Muscle layer of colon (tissue), 2 donors: ENCODE data around the gene AJM1.
"Not testable (repeated sequence)": the region's sequence is repeated elsewhere in the genome, so short reads cannot be mapped to it uniquely, and the experiment has no call there.

Experiments
- H3K27ac ChIP-seq: one replicate; pipeline ENCODE4 v1.7.0; 2013; ENCODE audit warnings: low read depth, mild to moderate bottlenecking, low read length, moderate library complexity
- H3K27me3 ChIP-seq, 2 donors: one replicate each; pipeline ENCODE4 v1.7.0; 2013; ENCODE audit warnings: low read length in 2 of 2, mild to moderate bottlenecking in 2 of 2; ENCODE audit not compliant: insufficient read depth in 2 of 2, control insufficient read depth in 1 of 2
- H3K36me3 ChIP-seq: one replicate; pipeline ENCODE4 v1.7.0; 2013; ENCODE audit warnings: mild to moderate bottlenecking, low read length; ENCODE audit not compliant: insufficient read depth
- H3K4me1 ChIP-seq: one replicate; pipeline ENCODE4 v1.7.0; 2013; ENCODE audit warnings: mild to moderate bottlenecking, low read length; ENCODE audit not compliant: insufficient read depth
- H3K4me3 ChIP-seq, 2 donors: one replicate each; pipeline ENCODE4 v1.7.0; 2013; ENCODE audit warnings: low read length in 2 of 2, low read depth in 1 of 2, mild to moderate bottlenecking in 1 of 2, moderate library complexity in 1 of 2
- H3K9ac ChIP-seq: one replicate; pipeline ENCODE4 v1.7.0; 2013; ENCODE audit warnings: low read length
- H3K9me3 ChIP-seq: one replicate; pipeline ENCODE4 v1.7.0; 2013; ENCODE audit warnings: mild to moderate bottlenecking, low read length
- donor health status: abdominal sarcoma.
- donor health status: Adenocarcinoma of cecum.

The AJM1 gene

DNA sequence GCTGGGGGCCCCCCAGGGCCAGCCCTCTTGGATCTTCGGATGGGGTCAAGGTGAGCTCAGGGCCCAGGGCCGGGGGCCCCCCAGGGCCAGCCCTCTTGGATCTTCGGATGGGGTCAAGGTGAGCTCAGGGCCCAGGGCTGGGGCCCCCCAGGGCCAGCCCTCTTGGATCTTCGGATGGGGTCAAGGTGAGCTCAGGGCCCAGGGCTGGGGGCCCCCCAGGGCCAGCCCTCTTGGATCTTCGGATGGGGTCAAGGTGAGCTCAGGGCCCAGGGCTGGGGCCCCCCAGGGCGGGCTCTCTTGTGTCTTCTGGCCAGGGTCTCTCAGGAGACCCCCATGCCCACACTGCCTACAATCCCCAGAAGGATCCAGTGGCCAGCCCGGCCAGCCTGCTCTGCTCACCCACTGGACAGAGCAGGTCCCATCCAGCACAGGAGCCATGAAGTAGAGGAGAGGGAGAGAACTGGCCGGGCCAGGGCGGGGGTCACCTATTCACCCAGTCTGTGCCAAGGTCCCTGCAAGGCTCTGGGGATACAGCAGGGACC is 39.2 kb upstream of the AJM1 start:
- H3K27ac ChIP-seq, H3K9me3 ChIP-seq, H3K4me3 ChIP-seq, H3K9ac ChIP-seq, H3K36me3 ChIP-seq: not testable (repeated sequence)
- Histone ChIP-seq H3K4me1 (peaks cover 23% of the 10 kb centered on the region), H3K27me3 (peaks cover 35 to 42% of the 10 kb centered on the region in 2 donors)

DNA sequence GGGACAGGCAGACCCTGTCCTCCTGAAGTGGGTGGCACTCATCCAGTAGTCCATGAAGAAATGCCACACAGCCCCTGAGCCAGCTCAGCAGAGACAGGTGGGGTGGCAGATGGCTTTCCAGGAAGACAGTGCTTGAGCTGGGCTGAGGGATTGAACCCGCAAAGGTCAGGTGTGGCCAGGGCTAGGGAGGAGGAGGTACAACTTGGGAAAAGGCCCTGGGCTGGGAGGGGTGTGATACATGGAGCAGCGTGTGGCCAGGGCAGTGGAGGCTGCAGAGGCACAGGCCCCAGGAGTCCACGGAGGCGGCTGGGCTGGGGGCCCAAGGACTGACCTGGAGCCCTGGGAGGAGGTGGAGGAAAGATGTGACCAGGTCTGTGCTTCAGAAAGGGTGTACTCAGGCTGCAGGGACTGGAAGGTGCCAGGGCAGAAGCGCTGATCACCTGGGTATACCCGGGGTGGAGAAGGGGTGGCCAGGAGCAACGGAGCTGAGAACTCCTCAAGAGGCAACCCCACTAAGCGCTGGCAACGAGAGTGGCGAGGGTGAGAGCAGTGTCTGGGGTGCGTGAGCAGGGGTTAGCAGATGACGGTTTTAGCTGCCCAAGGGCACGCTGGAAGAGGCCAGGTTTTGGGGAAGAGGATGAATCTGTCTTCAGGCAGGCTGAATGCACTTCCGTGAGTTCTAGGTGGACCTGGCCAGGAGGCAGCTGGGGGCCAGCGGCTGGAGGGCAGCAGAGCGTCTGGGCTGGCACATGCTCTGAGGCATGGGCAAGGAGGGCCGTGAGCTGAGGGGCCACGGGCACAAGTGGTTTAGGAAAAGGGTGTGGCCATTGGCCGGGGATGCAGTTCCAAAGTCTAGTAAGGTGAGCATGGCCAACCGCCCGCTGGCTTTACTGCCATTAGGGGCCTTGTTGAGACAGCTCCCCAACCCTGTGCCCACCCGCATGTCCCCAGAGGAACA is 38.4 kb upstream of the AJM1 start:
- no peak overlapping the region for H3K27ac ChIP-seq
- peaks cover 29 to 37% of the 10 kb centered on the region in 2 donors for H3K27me3 ChIP-seq
- no peak overlapping the region for H3K4me3 ChIP-seq
- peaks cover 26% of the 10 kb centered on the region for H3K4me1 ChIP-seq
- H3K9me3 ChIP-seq = no peaks in the 10 kb centered on the region
- H3K9ac ChIP-seq = no peak overlapping the region
- no peaks in the 10 kb centered on the region for H3K36me3 ChIP-seq

DNA sequence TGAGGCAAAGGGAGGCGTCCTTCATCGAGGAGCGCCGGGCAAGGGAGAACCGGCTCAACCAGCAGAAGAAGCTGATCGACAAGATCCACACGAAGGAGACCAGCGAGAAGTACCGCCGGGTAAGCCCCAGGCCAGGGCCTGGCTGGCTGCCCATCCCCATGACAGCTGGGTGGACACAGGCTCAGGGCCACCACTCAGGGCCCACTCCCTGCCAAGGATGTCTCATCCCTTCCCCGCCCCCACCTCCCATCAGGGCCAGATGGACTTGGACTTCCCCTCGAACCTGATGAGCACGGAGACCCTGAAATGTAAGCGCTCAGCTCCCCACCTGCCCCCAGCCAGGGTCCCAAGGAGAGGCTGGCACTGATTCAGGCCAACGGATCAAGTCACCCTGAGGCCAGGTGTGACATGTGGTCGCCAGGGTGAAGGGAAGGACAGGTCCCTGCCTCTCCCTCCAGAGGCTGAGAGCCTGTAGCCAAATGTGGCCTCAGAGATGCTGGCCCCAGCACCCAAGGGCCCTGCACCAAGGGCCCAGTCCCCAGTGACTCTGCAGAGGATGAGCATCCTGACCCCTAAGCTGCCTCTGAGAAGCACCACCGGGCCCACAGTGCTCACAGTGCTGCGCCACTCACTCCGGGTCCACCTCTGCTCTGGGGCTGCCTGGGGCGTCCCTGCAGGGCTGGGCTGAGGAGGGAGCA is 37.6 kb upstream of the AJM1 start:
- H3K4me1 ChIP-seq = peaks cover 32% of the 10 kb centered on the region
- no peak overlapping the region for H3K27ac ChIP-seq
- no peak overlapping the region for H3K9ac ChIP-seq
- H3K4me3 ChIP-seq = no peak overlapping the region
- no peaks in the 10 kb centered on the region for H3K9me3 ChIP-seq
- H3K27me3 ChIP-seq = peaks cover 21 to 28% of the 10 kb centered on the region in 2 donors
- peaks cover 3% of the 10 kb centered on the region for H3K36me3 ChIP-seq

DNA sequence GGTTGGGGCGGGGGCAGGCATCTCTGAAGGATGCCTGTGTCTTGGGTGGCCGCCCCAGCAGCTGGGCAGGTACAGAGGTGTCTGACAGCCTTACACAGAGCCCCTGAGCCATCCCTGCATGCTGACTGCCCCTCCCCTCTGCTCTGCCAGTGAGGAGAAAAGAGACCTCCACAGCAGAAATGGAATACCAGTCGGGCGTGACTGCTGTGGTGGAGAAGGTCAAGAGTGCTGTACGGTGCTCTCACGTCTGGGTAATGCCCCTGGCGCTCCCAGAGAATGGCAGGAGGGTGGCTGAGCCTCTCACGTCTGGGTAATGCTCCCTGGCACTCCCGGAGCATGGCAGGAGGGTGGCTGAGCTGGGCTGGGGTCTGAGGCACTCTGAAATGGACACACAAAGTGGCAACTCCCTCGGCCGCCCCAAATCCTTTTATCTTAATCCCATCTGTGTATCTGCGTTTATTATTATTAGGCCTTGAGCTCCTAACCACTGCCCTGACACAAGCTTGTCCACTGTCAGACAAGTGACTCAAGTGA is 37.0 kb upstream of the AJM1 start:
- H3K27ac ChIP-seq = no peak overlapping the region
- H3K27me3 ChIP-seq = peaks cover 18 to 25% of the 10 kb centered on the region in 2 donors
- H3K9ac ChIP-seq = no peak overlapping the region
- H3K9me3 ChIP-seq = no peaks in the 10 kb centered on the region
- H3K36me3 ChIP-seq = peaks cover 4% of the 10 kb centered on the region
- H3K4me1 ChIP-seq = peaks cover 34% of the 10 kb centered on the region
- no peak overlapping the region for H3K4me3 ChIP-seq

DNA sequence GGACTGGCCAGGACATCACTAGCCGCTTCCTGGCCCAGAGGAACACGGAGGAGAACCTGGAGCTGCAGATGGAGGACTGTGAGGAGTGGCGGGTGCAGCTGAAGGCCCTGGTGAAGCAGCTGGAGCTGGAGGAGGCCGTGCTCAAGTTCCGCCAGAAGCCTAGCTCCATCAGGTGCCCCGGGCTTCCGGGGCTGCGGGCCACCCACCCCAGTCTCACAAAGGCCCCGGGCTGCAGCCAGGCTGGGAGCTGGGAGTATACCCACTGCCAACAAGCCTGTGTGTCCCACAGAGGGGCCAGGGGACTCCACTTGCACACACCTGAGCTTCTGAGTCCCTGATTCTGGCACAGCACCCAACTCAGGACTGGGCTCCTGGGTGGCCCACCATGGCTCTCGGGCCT is 36.2 kb upstream of the AJM1 start:
- peaks cover 12 to 17% of the 10 kb centered on the region in 2 donors for H3K27me3 ChIP-seq
- H3K9ac ChIP-seq = no peak overlapping the region
- peaks cover 36% of the 10 kb centered on the region for H3K4me1 ChIP-seq
- H3K4me3 ChIP-seq = no peak overlapping the region
- H3K9me3 ChIP-seq = no peaks in the 10 kb centered on the region
- H3K36me3 ChIP-seq = peaks cover 4% of the 10 kb centered on the region
- H3K27ac ChIP-seq = no peak overlapping the region

DNA sequence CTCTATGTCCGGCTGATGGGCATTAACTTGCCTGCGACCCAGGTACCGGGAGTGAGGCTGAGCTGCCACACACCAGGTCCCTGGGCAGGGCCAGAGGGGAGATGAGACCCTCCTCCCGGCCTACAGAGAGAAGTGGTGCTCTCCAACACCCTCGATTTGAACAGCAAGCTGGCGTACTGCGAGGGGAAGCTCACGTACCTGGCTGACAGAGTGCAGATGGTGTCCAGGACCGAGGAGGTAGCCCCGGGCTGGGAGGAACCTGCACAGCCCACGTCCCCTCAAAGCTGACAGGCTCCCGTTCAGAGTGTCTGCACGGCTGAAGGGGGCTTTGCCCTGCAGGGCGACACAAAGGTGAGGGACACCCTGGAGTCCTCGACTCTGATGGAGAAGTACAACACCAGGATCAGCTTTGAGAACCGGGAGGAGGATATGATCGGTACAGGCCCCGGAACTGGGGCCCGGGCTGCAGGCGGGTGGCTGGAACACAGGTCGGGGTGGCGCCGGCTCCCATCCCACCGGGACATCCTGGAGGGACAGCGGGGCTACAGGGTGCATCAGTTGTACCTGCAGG is 35.6 kb upstream of the AJM1 start:
- Histone ChIP-seq H3K9ac (peak overlapping the region; percentile 72), H3K27me3 (peaks cover 8 to 10% of the 10 kb centered on the region in 2 donors), H3K4me3 (peak overlapping the region; percentile 64 to 66), H3K4me1 (peaks cover 36% of the 10 kb centered on the region), H3K36me3 (peaks cover 4% of the 10 kb centered on the region), H3K9me3 (no peaks in the 10 kb centered on the region), H3K27ac (peak overlapping the region; percentile 82)

DNA sequence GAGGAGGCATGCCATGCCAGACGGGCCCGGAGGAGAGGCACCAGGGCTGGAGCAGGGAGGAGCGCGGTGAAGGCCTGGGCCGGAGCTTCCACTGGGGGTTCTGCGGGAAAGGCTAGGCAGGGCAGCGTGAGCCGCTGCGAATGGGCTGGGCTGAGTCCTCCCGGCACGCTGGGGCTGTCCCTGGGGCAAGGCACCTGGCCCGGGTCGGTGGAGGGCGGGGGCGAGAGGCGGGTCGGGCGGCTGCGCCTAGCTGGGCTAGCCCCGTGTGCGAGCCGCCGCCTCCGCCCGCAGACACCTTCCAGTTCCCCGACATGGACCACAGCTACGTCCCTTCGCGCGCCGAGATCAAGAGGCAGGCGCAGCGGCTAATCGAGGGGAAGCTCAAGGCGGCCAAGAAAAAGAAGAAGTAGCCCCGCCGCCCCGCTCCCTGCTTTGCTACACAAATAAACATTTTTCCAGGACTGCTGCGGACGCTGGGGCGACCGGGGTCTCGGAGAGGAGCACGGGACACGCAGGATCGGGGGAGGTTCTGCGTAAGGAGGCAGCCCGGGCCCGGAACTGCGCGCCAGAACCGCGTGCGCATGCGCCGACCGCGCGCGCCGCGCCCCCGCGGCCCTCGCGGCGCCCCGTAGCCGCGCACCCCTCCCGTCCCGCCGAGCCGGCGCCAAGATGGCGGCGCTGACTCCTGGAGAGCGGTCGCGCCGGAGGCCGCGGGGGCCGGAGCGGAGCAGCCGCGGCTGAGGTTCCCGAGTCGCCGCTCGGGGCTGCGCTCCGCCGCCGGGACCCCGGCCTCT is 34.8 kb upstream of the AJM1 start, which contains the start of gene RABL6:
Gene RABL6, plus strand, starts transcription at position 668 of the 794 bp plus-strand sequence. CDS start 249 bp downstream, outside the sequence.
- Histone ChIP-seq H3K4me1 (peaks cover 36% of the 10 kb centered on the region), H3K9ac (peak within 1 kb of the TSS; percentile 72), H3K27me3 (peaks cover 0 to 2% of the 10 kb centered on the region in 2 donors), H3K9me3 (no peaks in the 10 kb centered on the region), H3K36me3 (peaks cover 4% of the 10 kb centered on the region), H3K27ac (peak within 1 kb of the TSS; percentile 82), H3K4me3 (peak within 1 kb of the TSS; percentile 66 to 99)

DNA sequence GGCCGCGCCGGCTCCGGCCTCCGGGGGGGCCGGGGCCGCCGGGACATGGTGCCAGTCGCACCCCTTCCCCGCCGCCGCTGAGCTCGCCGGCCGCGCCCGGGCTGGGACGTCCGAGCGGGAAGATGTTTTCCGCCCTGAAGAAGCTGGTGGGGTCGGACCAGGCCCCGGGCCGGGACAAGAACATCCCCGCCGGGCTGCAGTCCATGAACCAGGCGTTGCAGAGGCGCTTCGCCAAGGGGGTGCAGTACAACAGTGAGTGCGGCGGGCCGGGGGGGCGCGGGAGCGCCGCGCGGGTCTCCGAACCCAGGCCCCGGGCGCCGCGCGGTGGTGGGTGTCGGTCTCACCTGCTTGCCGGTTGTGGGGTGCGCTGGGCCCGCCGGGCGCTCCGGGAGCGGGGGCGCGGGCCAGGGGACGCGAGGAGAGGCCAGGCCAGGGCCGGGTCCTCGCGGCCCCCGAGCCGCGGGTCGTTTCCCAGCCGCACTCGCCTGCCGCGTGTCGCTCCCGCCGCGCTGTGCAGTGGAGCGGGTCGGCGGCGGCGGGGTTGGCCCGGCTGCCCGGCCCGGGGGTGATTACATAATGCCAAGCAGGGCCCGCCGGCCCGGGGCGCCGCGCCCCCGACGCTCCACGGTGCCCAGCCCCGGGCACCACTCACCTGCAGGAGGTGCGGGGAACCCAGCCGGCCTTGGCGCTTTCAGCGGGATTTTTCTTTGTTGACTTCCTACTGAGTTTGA is 34.0 kb upstream of the AJM1 start:
- Histone ChIP-seq H3K27ac (peak overlapping the region; percentile 80), H3K9ac (peak overlapping the region; percentile 44), H3K36me3 (peaks cover 8% of the 10 kb centered on the region), H3K4me3 (peak overlapping the region; percentile 60 to 99), H3K9me3 (no peaks in the 10 kb centered on the region), H3K27me3 (no peaks in the 10 kb centered on the region), H3K4me1 (peaks cover 36% of the 10 kb centered on the region)

DNA sequence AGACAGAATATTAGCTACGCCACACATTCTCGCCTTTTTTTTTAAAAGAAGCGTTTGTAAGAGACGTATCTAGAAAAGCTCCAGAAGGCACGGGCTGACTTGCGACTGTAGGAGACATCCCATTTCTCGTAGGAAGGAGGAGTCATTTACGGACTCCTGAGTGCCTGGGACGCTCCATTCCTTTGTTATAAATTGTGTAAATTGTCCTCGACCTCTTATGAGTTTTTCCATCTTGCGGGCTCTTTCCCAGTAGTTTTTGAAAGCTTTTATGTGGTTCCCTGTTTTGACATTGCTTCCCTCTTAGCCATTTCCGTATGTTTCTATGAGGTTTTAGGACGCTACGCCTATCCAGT is 33.5 kb upstream of the AJM1 start:
- H3K36me3 ChIP-seq = peaks cover 8% of the 10 kb centered on the region
- peak overlapping the region; percentile 44 for H3K9ac ChIP-seq
- no peaks in the 10 kb centered on the region for H3K27me3 ChIP-seq
- peak overlapping the region; percentile 80 for H3K27ac ChIP-seq
- H3K9me3 ChIP-seq = no peaks in the 10 kb centered on the region
- peak overlapping the region; percentile 60 to 99 for H3K4me3 ChIP-seq
- peaks cover 36% of the 10 kb centered on the region for H3K4me1 ChIP-seq
